Panc1 (cell line): ENCODE data around the gene KLF6. TPM values are rescaled to one million over a fixed set of nuclear protein-coding genes. Genes with fewer than 3 reads are reported as not detected.
A peak's percentile ranks its signal among the peaks of the same experiment; 100 is the strongest.

Experiments
- ATAC-seq: fragments of 200-7000 bp; cut with Tn5 transposase; 2 replicates; pipeline ENCODE4 v1.9.1; 2020; ENCODE audit warnings: mild to moderate bottlenecking, moderate library complexity
- BruUV-seq: library from RNA; stranded (reverse); fragments of 400-500 nt; replicated peaks from 2 replicates; lab custom pipeline; 2021; lab: Mats Ljungman, UMichigan
- CTCF ChIA-PET: fragments of 300-600 bp; sonication (Branson Sonifier 250); formaldehyde crosslinking; loops from one replicate; lab custom pipeline; 2022; ENCODE audit warnings: antibody characterized with exemption; lab: Charles Lee
- POLR2A ChIA-PET: fragments of 300-600 bp; sonication (Branson Sonifier 250); formaldehyde crosslinking; loops from one replicate; lab custom pipeline; 2022; ENCODE audit warnings: antibody characterized with exemption; lab: Charles Lee
- DNase-seq: peaks from one replicate; pipeline ENCODE4 v3.0.0-alpha.2; 2010; ENCODE audit warnings: low read depth, low spot score
- H3K27ac ChIP-seq: 2 replicates; pipeline ENCODE4 v1.5.1; 2011; ENCODE audit warnings: mild to moderate bottlenecking, low read length, inconsistent platforms
- H3K27me3 ChIP-seq: fragments of 200-500 bp; sonication (Bioruptor generic); 2 replicates; pipeline ENCODE4 v1.6.0; 2014; ENCODE audit warnings: low read length, inconsistent platforms; ENCODE audit not compliant: control insufficient read depth, insufficient read depth
- H3K36me3 ChIP-seq: fragments of 200-500 bp; sonication (Bioruptor generic); 2 replicates; pipeline ENCODE4 v1.5.1; 2014; ENCODE audit warnings: inconsistent platforms, mild to moderate bottlenecking, low read length, moderate library complexity; ENCODE audit not compliant: control insufficient read depth, insufficient read depth
- H3K4me1 ChIP-seq: 2 replicates; pipeline ENCODE4 v1.5.1; 2011; ENCODE audit warnings: inconsistent platforms, mild to moderate bottlenecking, low read length, moderate library complexity; ENCODE audit not compliant: control insufficient read depth, insufficient read depth
- H3K4me3 ChIP-seq, 2 experiments: 2 replicates each; pipeline ENCODE4 v1.5.1; 2011 to 2012; ENCODE audit warnings: low read depth in 2 of 2, low read length in 2 of 2, mild to moderate bottlenecking in 2 of 2, inconsistent platforms in 1 of 2, moderate library complexity in 1 of 2
- H3K9me3 ChIP-seq: fragments of 200-500 bp; sonication (Bioruptor generic); 2 replicates; pipeline ENCODE4 v1.5.1; 2014; ENCODE audit warnings: low read depth, mild to moderate bottlenecking, inconsistent platforms, low read length, moderate library complexity; ENCODE audit not compliant: control insufficient read depth, insufficient read depth
- POLR2AphosphoS5 ChIP-seq: IDR thresholded peaks from 2 replicates; pipeline ENCODE4 v1.6.1; 2012; ENCODE audit warnings: mild to moderate bottlenecking, low read depth, low read length, moderate library complexity
- SIN3A ChIP-seq: IDR thresholded peaks from 2 replicates; pipeline ENCODE4 v1.6.1; 2012; ENCODE audit warnings: low read depth, mild to moderate bottlenecking, low read length, moderate library complexity, borderline replicate concordance; ENCODE audit not compliant: insufficient read depth
- TCF7L2 ChIP-seq: IDR thresholded peaks from 2 replicates; pipeline ENCODE4 v1.6.1; 2011; ENCODE audit warnings: mild to moderate bottlenecking, low read depth, low read length, inconsistent platforms
- in situ Hi-C: cut with HindIII; loops from 2 replicates; pipeline ENCODE4 v1.10.0; 2016; ENCODE audit warnings: low sequenced_read_pairs, low pct_unique_long_range_greater_than_20kb
- intact Hi-C: fragments of 100-400 bp; cut with micrococcal nuclease; formaldehyde crosslinking; loops from one replicate; pipeline ENCODE4 v1.10.0; 2022; ENCODE audit not compliant: unreplicated experiment
- total RNA-seq: library from RNA; stranded (reverse); gene quantifications from one replicate; pipeline ENCODE4 v1.2.1, GENCODE V29; 2021; ENCODE audit not compliant: unreplicated experiment
- TF ChIP-seq, protein P1 (sequence below), 2 experiments: IDR thresholded peaks; 2 replicates each; pipeline ENCODE4 v1.6.1; 2011 to 2012; ENCODE audit warnings: low read depth in 2 of 2, control low read depth in 1 of 2, low read length in 1 of 2, mild to moderate bottlenecking in 1 of 2, moderate library complexity in 1 of 2; ENCODE audit not compliant: insufficient read depth in 1 of 2
- TF ChIP-seq, protein P2 (sequence below): fragments of 450-650 bp; IDR thresholded peaks from 2 replicates; pipeline ENCODE4 v1.5.1; 2017; ENCODE audit warnings: mild to moderate bottlenecking

Gene KLF6
- total RNA-seq, 1 experiment from 2014 or later, result 177 TPM

GRCh38 chr10:3793553-3793952, 8.5 kb upstream of the KLF6 start:
- ChIA-PET POLR2A (no interaction called here), CTCF (no interaction called here)
- Histone ChIP-seq H3K27ac (peak overlapping the region; percentile 59; the same call in 1 of the 2 replicates), H3K27me3 (no peaks in the 10 kb centered on the region), H3K36me3 (no peaks in the 10 kb centered on the region), H3K4me1 (no peaks in the 10 kb centered on the region), H3K4me3 (no peak overlapping the region), H3K9me3 (peaks cover 19% of the 10 kb centered on the region; the same call in 1 of the 2 replicates)
- in situ Hi-C loops (no loop called here), intact Hi-C loops (no loop called here)
- no TSS peak for BruUV-seq
- no peak for DNase-seq
- ATAC-seq, result no peak
- no peak for TF ChIP-seq SIN3A
- TF ChIP-seq, protein P1, sequence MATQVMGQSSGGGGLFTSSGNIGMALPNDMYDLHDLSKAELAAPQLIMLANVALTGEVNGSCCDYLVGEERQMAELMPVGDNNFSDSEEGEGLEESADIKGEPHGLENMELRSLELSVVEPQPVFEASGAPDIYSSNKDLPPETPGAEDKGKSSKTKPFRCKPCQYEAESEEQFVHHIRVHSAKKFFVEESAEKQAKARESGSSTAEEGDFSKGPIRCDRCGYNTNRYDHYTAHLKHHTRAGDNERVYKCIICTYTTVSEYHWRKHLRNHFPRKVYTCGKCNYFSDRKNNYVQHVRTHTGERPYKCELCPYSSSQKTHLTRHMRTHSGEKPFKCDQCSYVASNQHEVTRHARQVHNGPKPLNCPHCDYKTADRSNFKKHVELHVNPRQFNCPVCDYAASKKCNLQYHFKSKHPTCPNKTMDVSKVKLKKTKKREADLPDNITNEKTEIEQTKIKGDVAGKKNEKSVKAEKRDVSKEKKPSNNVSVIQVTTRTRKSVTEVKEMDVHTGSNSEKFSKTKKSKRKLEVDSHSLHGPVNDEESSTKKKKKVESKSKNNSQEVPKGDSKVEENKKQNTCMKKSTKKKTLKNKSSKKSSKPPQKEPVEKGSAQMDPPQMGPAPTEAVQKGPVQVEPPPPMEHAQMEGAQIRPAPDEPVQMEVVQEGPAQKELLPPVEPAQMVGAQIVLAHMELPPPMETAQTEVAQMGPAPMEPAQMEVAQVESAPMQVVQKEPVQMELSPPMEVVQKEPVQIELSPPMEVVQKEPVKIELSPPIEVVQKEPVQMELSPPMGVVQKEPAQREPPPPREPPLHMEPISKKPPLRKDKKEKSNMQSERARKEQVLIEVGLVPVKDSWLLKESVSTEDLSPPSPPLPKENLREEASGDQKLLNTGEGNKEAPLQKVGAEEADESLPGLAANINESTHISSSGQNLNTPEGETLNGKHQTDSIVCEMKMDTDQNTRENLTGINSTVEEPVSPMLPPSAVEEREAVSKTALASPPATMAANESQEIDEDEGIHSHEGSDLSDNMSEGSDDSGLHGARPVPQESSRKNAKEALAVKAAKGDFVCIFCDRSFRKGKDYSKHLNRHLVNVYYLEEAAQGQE (IDR thresholded peaks at IDR 0.05; ENCODE audit: insufficient read depth in 1 of 2, low read depth in 2 of 2, low read length in 1 of 2), result no peak
- TF ChIP-seq, protein P2, sequence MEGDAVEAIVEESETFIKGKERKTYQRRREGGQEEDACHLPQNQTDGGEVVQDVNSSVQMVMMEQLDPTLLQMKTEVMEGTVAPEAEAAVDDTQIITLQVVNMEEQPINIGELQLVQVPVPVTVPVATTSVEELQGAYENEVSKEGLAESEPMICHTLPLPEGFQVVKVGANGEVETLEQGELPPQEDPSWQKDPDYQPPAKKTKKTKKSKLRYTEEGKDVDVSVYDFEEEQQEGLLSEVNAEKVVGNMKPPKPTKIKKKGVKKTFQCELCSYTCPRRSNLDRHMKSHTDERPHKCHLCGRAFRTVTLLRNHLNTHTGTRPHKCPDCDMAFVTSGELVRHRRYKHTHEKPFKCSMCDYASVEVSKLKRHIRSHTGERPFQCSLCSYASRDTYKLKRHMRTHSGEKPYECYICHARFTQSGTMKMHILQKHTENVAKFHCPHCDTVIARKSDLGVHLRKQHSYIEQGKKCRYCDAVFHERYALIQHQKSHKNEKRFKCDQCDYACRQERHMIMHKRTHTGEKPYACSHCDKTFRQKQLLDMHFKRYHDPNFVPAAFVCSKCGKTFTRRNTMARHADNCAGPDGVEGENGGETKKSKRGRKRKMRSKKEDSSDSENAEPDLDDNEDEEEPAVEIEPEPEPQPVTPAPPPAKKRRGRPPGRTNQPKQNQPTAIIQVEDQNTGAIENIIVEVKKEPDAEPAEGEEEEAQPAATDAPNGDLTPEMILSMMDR, result no peak
- no peak for TF ChIP-seq POLR2AphosphoS5
- TF ChIP-seq TCF7L2, result no peak

- BruUV-seq, result no TSS peak
- no peak for DNase-seq
- Histone ChIP-seq H3K36me3 (no peaks in the 10 kb centered on the region), H3K4me1 (peaks cover 3% of the 10 kb centered on the region), H3K27ac (peak overlapping the region; percentile 77), H3K9me3 (peaks cover 13% of the 10 kb centered on the region; the same call in 1 of the 2 replicates), H3K4me3 (no peak overlapping the region), H3K27me3 (no peaks in the 10 kb centered on the region)
- intact Hi-C loops (no loop called here), in situ Hi-C loops (no loop called here)
- CTCF ChIA-PET, result no interaction called here
- POLR2A ChIA-PET, result no interaction called here
- TF ChIP-seq POLR2AphosphoS5, result no peak
- TF ChIP-seq SIN3A, result no peak
- TF ChIP-seq TCF7L2, result no peak
- TF ChIP-seq, protein P2, result no peak
- TF ChIP-seq, protein P1 (IDR thresholded peaks at IDR 0.05; ENCODE audit: insufficient read depth in 1 of 2, low read depth in 2 of 2, low read length in 1 of 2), result no peak
- ATAC-seq, result no peak
Measured at GRCh38 chr10:3792710-3793219, 7.8 kb upstream of the KLF6 start.
